Measurements from ENCODE around the gene PCBP2. TPM values are rescaled to one million over a fixed set of nuclear protein-coding genes. Genes with fewer than 3 reads are reported as not detected.

Gene PCBP2
- total RNA-seq, 1 experiment from 2014 or later = 856 TPM

GRCh38 chr12:53516758-53517455, 65.0 kb downstream of the PCBP2 start (continued):
- TF ChIP-seq, protein P1, sequence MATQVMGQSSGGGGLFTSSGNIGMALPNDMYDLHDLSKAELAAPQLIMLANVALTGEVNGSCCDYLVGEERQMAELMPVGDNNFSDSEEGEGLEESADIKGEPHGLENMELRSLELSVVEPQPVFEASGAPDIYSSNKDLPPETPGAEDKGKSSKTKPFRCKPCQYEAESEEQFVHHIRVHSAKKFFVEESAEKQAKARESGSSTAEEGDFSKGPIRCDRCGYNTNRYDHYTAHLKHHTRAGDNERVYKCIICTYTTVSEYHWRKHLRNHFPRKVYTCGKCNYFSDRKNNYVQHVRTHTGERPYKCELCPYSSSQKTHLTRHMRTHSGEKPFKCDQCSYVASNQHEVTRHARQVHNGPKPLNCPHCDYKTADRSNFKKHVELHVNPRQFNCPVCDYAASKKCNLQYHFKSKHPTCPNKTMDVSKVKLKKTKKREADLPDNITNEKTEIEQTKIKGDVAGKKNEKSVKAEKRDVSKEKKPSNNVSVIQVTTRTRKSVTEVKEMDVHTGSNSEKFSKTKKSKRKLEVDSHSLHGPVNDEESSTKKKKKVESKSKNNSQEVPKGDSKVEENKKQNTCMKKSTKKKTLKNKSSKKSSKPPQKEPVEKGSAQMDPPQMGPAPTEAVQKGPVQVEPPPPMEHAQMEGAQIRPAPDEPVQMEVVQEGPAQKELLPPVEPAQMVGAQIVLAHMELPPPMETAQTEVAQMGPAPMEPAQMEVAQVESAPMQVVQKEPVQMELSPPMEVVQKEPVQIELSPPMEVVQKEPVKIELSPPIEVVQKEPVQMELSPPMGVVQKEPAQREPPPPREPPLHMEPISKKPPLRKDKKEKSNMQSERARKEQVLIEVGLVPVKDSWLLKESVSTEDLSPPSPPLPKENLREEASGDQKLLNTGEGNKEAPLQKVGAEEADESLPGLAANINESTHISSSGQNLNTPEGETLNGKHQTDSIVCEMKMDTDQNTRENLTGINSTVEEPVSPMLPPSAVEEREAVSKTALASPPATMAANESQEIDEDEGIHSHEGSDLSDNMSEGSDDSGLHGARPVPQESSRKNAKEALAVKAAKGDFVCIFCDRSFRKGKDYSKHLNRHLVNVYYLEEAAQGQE (IDR thresholded peaks at IDR 0.05; ENCODE audit: low read depth) = no peak

GRCh38 chr12:53518381-53518780, 66.5 kb downstream of the PCBP2 start:
- Histone ChIP-seq H3K4me2 (ENCODE audit: low read length) (no peak overlapping the region), H3K9me3 (ENCODE audit: control insufficient read depth in 1 of 2, insufficient read depth in 1 of 2, low read depth in 1 of 2, low read length in 2 of 2) (no peaks in the 10 kb centered on the region), H3K79me2 (ENCODE audit: insufficient read depth, low read length) (no peaks in the 10 kb centered on the region), H3K4me1 (ENCODE audit: control insufficient read depth in 1 of 2, insufficient read depth in 2 of 2, low read length in 2 of 2) (no peaks in the 10 kb centered on the region), H3K27me3 (ENCODE audit: insufficient read depth, low read length) (no peaks in the 10 kb centered on the region), H3K9ac (ENCODE audit: low read length) (no peak overlapping the region), H2AFZ (ENCODE audit: low read depth, low read length, poor library complexity, severe bottlenecking) (no peak overlapping the region), H3K36me3 (ENCODE audit: control insufficient read depth in 1 of 2, insufficient read depth in 2 of 2, low read length in 2 of 2) (peaks cover 13 to 30% of the 10 kb centered on the region in 2 experiments), H4K20me1 (ENCODE audit: insufficient read depth) (no peaks in the 10 kb centered on the region), H3K4me3 (replicated peaks in 1 of 2; ENCODE audit: low read depth in 1 of 2, low read length in 2 of 2) (no peak overlapping the region), H3K9me2 (ENCODE audit: insufficient read depth) (no peaks in the 10 kb centered on the region), H3K27ac (ENCODE audit: low read depth, low read length) (no peak overlapping the region)
- ATAC-seq = no peak
- BruUV-seq (replicated peaks) = no TSS peak
- CTCF ChIA-PET = interaction anchor here (2.5 kb wide), 1 partner anchor 9 kb away, joined by 14 read pairs; no protein-coding TSS in a partner anchor
- RAD21 ChIA-PET (ENCODE audit: low non-redundant PET in 1 of 2, low total read pairs in 2 of 2, uncharacterized antibody in 2 of 2, unreplicated experiment in 2 of 2) = no interaction called here
- POLR2A ChIA-PET = interaction anchor here (0.8 kb wide), 1 partner anchor 17 kb away, joined by 3 read pairs; the partner anchor contains the start of gene TARBP2
- DNase-seq (ENCODE audit: low read depth, low spot score) = no peak
- intact Hi-C loops (cut with micrococcal nuclease) = no loop called here
- TF ChIP-seq, protein P1 (IDR thresholded peaks at IDR 0.05; ENCODE audit: low read depth) = no peak
- no peak for TF ChIP-seq RAD21 (IDR thresholded peaks at IDR 0.05; ENCODE audit: low read depth)
- TF ChIP-seq POLR2A (IDR thresholded peaks at IDR 0.05; ENCODE audit: borderline replicate concordance, extremely low read depth, insufficient read depth, insufficient read length) = no peak
- no peak for TF ChIP-seq ZNF274 (IDR thresholded peaks at IDR 0.05; ENCODE audit: low read depth, low read length)
- TF ChIP-seq JUND (IDR thresholded peaks at IDR 0.05) = no peak
- no peak for TF ChIP-seq SIN3A (IDR thresholded peaks at IDR 0.05; ENCODE audit: low read depth)
- no peak for TF ChIP-seq ATF3 (IDR thresholded peaks at IDR 0.05)
- no peak for TF ChIP-seq CBX3 (IDR thresholded peaks at IDR 0.05; ENCODE audit: low read depth)
- TF ChIP-seq ZBTB33 (IDR thresholded peaks at IDR 0.05; ENCODE audit: extremely low read depth, insufficient replicate concordance, low read length) = no peak
- TF ChIP-seq CEBPB (IDR thresholded peaks at IDR 0.05; ENCODE audit: low read depth) = no peak
- TF ChIP-seq CTCF (IDR thresholded peaks at IDR 0.05 in 2 of 3, conservative IDR thresholded peaks at IDR 0.05 in 1 of 3; ENCODE audit: borderline replicate concordance in 1 of 3, insufficient read depth in 1 of 3, low read depth in 2 of 3, low read length in 2 of 3) = no peak
